Naive B cell (primary cell): Measurements from ENCODE around the gene LGI1. TPM values are rescaled to one million over a fixed set of nuclear protein-coding genes. Genes with fewer than 3 reads are reported as not detected.

ENCODE experiments used
- ATAC-seq, 2 donors: fragments of 150-1000 bp; cut with Tn5 transposase; 2 replicates each; pipeline ENCODE4 v1.10.0; 2021; ENCODE audit warnings: low read depth in 2 of 2, mild to moderate bottlenecking in 2 of 2, moderate library complexity in 2 of 2
- DNase-seq: peaks from one replicate; pipeline ENCODE4 v3.0.0; 2022
- H3K27ac Mint-ChIP-seq, 6 donors: one replicate each; pipeline ENCODE4 v1.8.0; 2020 to 2022; ENCODE audit warnings: mild to moderate bottlenecking in 6 of 6, mixed read lengths in 6 of 6, moderate library complexity in 5 of 6, inconsistent platforms in 2 of 6
- H3K27me3 Mint-ChIP-seq, 3 donors: one replicate each; pipeline ENCODE4 v1.8.0; 2021 to 2022; ENCODE audit warnings: mixed read lengths in 3 of 3, mild to moderate bottlenecking in 1 of 3
- H3K36me3 Mint-ChIP-seq, 2 donors: one replicate each; pipeline ENCODE4 v1.8.0; 2020 to 2022; ENCODE audit warnings: mixed read lengths in 2 of 2, inconsistent platforms in 1 of 2, mild to moderate bottlenecking in 1 of 2
- H3K4me1 Mint-ChIP-seq, 3 donors: one replicate each; pipeline ENCODE4 v1.8.0; 2020 to 2022; ENCODE audit warnings: mixed read lengths in 3 of 3, inconsistent platforms in 1 of 3, mild to moderate bottlenecking in 1 of 3, moderate library complexity in 1 of 3
- H3K4me3 Mint-ChIP-seq, 8 donors: one replicate each; pipeline ENCODE4 v1.8.0; 2020 to 2022; ENCODE audit warnings: mild to moderate bottlenecking in 8 of 8, mixed read lengths in 8 of 8, moderate library complexity in 8 of 8, inconsistent platforms in 2 of 8
- H3K9me3 Mint-ChIP-seq, 7 donors: one replicate each; pipeline ENCODE4 v1.8.0; 2020 to 2022; ENCODE audit warnings: mixed read lengths in 7 of 7, mild to moderate bottlenecking in 5 of 7, inconsistent platforms in 2 of 7, moderate library complexity in 1 of 7
- polyA plus RNA-seq, 6 donors: library from polyadenylated mRNA; unstranded; fragments of 300-500 nt; fragmentation: Illumina TruSeq; gene quantifications; one replicate each; pipeline ENCODE4 v1.2.3, GENCODE V29; 2021; ENCODE audit warnings: low read depth in 6 of 6

The LGI1 gene
- polyA plus RNA-seq, 6 donors from 2014 or later, result not detected

GRCh38 chr10:93742633-93743349 is 14.9 kb upstream of the LGI1 start:
- Mint-ChIP-seq H3K27me3 (peaks cover 12 to 16% (median 14%) of the 10 kb centered on the region in 3 donors), H3K9me3 (peaks cover 0 to 6% (median 4%) of the 10 kb centered on the region in 7 donors), H3K27ac (peak overlapping the region in 2 of 6 donors; percentile 20 to 62), H3K36me3 (peaks cover 0 to 7% of the 10 kb centered on the region in 2 donors), H3K4me1 (peaks cover 10 to 17% (median 14%) of the 10 kb centered on the region in 3 donors), H3K4me3 (peak overlapping the region in 7 of 8 donors; percentile 37 to 83 (median 58))
- ATAC-seq, result peak; percentile 99 to 100
- DNase-seq, result peak; percentile 46

GRCh38 chr10:93745408-93746065 is 12.2 kb upstream of the LGI1 start:
- no peak for ATAC-seq
- Mint-ChIP-seq H3K27ac (no peak overlapping the region), H3K27me3 (peaks cover 1 to 3% (median 2%) of the 10 kb centered on the region in 3 donors), H3K4me3 (no peak overlapping the region), H3K4me1 (peaks cover 10 to 17% (median 14%) of the 10 kb centered on the region in 3 donors), H3K36me3 (no peaks in the 10 kb centered on the region), H3K9me3 (no peaks in the 10 kb centered on the region)
- DNase-seq, result no peak

DNA sequence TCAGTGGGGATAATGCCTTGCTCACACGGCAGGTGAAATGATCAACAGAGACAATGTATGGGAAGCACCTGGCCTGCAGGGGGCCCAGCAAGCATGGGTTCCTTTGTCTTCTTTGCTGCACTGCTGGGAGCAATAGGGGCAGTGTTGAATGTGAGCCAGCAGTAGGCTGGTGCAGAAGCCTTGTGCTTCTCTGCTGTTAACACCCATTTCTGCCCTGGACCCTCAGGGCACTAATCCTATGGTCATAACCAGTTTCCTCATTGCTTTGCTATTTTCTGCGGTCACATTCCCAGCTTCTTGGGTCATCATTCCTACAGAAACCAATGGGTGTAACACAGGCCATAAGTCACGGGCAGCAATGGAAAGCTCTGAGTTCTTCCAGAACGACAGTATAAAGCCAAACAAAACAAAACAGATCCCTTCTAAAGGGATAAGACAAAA is 10.9 kb upstream of the LGI1 start:
- Mint-ChIP-seq H3K27ac (no peak overlapping the region), H3K4me3 (no peak overlapping the region), H3K27me3 (peaks cover 9 to 17% (median 14%) of the 10 kb centered on the region in 3 donors), H3K9me3 (no peaks in the 10 kb centered on the region), H3K36me3 (no peaks in the 10 kb centered on the region), H3K4me1 (peaks cover 14 to 20% (median 19%) of the 10 kb centered on the region in 3 donors)
- ATAC-seq (no peak), DNase-seq (no peak)

DNA sequence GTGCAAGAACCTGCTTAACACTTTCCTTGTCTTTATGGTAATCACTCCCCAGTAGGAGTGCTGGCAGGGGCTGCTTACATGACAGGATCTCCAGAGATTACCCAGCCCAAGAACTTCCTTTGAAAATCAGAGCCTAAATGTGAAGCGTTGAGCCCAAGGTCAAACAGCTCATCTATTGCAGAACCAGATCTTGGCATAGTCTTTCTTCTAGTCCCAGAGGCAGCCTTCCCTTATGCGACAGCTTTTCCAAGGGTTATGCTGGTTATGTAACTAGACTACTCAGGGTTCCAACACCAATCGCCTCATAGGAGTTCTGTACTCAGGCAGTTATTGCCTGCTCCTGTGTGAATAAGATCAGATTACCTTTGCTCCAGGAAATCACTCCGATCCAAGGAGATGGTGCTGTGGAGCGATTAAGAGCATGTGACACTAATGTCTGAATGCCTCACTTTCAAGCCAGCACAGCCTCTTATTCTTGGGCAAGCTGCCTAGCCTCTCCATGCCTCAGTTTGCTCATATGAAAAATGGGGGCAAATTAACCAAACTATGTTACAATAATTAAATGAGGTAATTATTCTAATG is 8.4 kb upstream of the LGI1 start:
- Mint-ChIP-seq H3K36me3 (no peaks in the 10 kb centered on the region), H3K27ac (no peak overlapping the region)

DNA sequence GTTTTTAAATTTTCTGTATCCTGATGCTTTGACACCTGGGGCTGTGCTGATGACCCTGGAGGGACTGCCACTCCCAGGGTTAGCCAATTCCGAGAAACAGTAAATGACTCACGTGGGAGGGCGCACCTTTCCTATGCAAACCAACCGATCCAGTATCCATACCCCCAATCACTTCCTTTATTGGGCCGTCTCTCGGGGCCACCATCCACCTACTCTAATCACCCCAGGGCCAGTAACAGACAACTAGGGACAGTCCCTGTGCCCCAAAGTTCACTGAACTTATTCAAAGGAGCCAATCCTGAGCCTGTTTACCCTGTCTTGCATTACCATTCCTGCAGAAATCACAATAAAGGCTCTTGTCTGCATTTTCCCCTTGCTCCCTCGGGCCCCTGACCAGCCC is 6.6 kb upstream of the LGI1 start:
- ATAC-seq (no peak), DNase-seq (no peak)
- Mint-ChIP-seq H3K9me3 (peaks cover 0 to 2% (median 0%) of the 10 kb centered on the region in 7 donors), H3K27me3 (peaks cover 21 to 47% (median 43%) of the 10 kb centered on the region in 3 donors), H3K4me3 (no peak overlapping the region), H3K4me1 (peaks cover 7 to 11% (median 8%) of the 10 kb centered on the region in 3 donors), H3K27ac (no peak overlapping the region), H3K36me3 (no peaks in the 10 kb centered on the region)

More for the DNA sequence above, 8.4 kb upstream of the LGI1 start:
- DNase-seq (no peak), ATAC-seq (no peak)
- Mint-ChIP-seq H3K4me3 (no peak overlapping the region), H3K9me3 (no peaks in the 10 kb centered on the region), H3K27me3 (peaks cover 15 to 38% (median 25%) of the 10 kb centered on the region in 3 donors), H3K4me1 (peaks cover 8 to 12% (median 9%) of the 10 kb centered on the region in 3 donors)

DNA sequence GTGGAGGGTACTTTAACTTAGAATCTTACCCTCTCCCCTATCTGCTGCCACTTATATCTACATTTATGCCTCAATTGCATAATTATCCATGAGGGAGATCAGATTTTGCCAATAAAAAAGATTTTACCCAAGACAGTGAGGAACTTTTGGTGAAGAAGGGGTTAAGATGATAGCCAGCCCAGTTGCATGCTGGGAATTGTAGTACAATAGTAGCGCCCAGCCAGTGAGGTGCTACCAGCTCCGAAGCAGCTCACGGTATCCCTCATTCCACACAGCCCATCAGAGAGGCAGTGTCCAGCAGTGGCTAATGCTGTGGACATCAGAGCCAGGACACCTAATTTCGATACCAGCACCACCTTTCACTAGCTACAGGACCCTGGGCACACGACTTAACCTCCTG is 5.9 kb upstream of the LGI1 start:
- peaks cover 24 to 54% (median 50%) of the 10 kb centered on the region in 3 donors for H3K27me3 Mint-ChIP-seq
- DNase-seq (no peak), ATAC-seq (peak; percentile 50 to 57)
- H3K4me1 Mint-ChIP-seq, result peaks cover 7 to 10% (median 8%) of the 10 kb centered on the region in 3 donors
- peak overlapping the region in 7 of 8 donors; percentile 34 to 77 (median 57) for H3K4me3 Mint-ChIP-seq
- no peak overlapping the region for H3K27ac Mint-ChIP-seq
- H3K36me3 Mint-ChIP-seq, result no peaks in the 10 kb centered on the region
- peaks cover 0 to 2% (median 0%) of the 10 kb centered on the region in 7 donors for H3K9me3 Mint-ChIP-seq

DNA sequence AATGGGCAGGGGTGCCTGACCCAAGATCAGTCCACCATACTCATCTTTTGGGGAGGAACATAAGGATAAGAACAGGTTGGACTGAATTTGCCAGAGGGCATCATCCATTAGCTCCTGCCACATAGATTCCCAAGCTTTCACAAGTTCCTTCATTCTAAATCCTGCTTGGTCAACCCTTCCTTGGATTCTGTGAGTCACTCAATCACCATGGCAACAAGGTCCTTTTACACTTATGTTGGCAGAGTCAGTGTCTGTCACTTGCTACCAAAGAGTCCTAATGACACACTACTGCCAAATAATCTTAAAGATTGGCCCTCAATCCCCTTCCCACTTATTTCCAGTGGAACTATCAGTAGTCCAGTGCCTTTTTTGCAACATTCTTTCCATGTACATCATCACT is 5.0 kb upstream of the LGI1 start:
- DNase-seq (no peak), ATAC-seq (no peak)
- Mint-ChIP-seq H3K4me3 (no peak overlapping the region), H3K27ac (no peak overlapping the region), H3K4me1 (peaks cover 8 to 9% (median 8%) of the 10 kb centered on the region in 3 donors), H3K9me3 (peaks cover 0 to 2% (median 0%) of the 10 kb centered on the region in 7 donors), H3K27me3 (peaks cover 25 to 61% (median 58%) of the 10 kb centered on the region in 3 donors), H3K36me3 (no peaks in the 10 kb centered on the region)

DNA sequence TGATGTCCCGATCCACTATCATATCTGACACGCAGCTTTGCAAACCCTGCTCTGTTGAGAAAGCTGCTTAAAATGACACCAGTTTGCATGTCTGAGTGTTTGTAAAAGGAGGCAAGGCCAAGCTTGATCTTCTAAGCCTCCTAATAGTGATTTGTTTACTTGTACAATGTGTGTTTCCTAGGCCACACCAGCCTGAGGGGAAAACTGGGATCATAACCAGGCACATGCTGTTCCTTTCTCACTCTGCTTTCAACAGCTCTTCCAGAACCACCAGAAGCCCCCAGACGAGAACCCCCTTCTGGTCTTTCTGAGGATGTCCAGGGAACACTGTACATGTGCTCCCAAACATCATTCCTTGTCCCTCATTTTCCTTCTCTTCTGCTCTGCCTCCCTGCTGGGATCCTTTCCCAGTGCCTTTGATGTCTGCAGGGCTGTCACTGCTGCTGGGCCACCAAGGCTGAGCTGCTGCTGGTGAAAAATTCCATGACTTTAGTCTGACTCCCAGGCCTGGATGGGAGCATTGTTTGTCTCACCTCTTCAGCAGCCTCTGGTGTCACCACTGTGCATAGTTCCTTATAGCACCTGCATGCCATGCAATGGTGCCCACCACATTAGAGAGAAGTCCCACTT is 4.0 kb upstream of the LGI1 start:
- no peak for DNase-seq
- peaks cover 8 to 12% (median 10%) of the 10 kb centered on the region in 3 donors for H3K4me1 Mint-ChIP-seq
- peaks cover 35 to 71% (median 68%) of the 10 kb centered on the region in 3 donors for H3K27me3 Mint-ChIP-seq
- ATAC-seq, result no peak
- no peaks in the 10 kb centered on the region for H3K36me3 Mint-ChIP-seq
- H3K27ac Mint-ChIP-seq, result no peak overlapping the region
- H3K4me3 Mint-ChIP-seq, result peak overlapping the region in 1 of 8 donors; percentile 36
- peaks cover 0 to 2% (median 0%) of the 10 kb centered on the region in 7 donors for H3K9me3 Mint-ChIP-seq

DNA sequence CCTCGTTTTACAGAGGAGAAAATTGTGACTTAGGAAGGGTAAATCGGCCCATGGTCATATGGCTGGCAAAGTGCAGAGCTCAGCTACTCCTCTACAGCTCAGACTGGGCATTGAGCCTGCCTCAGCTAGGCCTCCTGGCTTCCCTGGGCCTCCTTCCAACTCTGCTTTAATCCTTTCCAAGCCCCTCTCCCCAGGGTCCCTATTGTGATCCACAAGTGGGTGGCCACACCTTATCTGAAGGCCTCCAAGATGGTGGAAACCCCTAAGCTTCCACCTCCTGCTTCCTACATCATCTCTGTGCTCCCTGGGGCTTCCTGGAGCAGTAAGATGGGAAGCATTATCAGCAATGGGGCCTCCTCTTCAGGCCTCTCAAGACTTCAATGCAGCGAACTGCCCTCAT is 3.0 kb upstream of the LGI1 start:
- DNase-seq, result no peak
- Mint-ChIP-seq H3K4me1 (peaks cover 8 to 12% (median 10%) of the 10 kb centered on the region in 3 donors), H3K27ac (no peak overlapping the region), H3K4me3 (no peak overlapping the region), H3K27me3 (peaks cover 39 to 80% (median 78%) of the 10 kb centered on the region in 3 donors), H3K36me3 (no peaks in the 10 kb centered on the region), H3K9me3 (peaks cover 0 to 2% (median 0%) of the 10 kb centered on the region in 7 donors)
- ATAC-seq, result no peak

- DNase-seq (no peak), ATAC-seq (no peak)
- Mint-ChIP-seq H3K4me3 (no peak overlapping the region), H3K4me1 (peaks cover 8 to 12% (median 10%) of the 10 kb centered on the region in 3 donors), H3K27ac (no peak overlapping the region), H3K9me3 (peaks cover 0 to 2% (median 0%) of the 10 kb centered on the region in 7 donors), H3K27me3 (peaks cover 37 to 84% (median 83%) of the 10 kb centered on the region in 3 donors), H3K36me3 (no peaks in the 10 kb centered on the region)
Observed at GRCh38 chr10:93755443-93756116, 2.2 kb upstream of the LGI1 start.

DNA sequence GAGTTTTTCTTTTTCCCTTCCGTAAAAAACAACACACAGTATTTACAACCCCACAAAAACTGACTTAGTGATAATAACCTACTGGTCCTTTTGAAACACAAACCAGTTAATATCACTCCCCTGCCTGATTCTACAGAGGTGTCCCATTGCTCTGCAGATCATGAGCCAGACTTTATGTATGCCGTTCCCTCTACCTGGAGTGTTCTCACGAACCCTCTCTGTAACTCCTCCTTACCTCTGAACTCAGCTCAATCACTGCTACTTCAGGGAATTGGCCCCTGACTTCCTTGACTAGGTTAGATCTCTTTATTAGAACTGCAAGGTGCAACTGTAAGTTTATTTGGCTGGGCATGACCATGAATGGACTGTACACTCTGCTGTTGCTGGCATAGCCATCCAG is 1.6 kb upstream of the LGI1 start:
- Mint-ChIP-seq H3K27me3 (peaks cover 41 to 84% (median 83%) of the 10 kb centered on the region in 3 donors), H3K36me3 (no peaks in the 10 kb centered on the region), H3K4me1 (peaks cover 8 to 12% (median 10%) of the 10 kb centered on the region in 3 donors), H3K9me3 (peaks cover 0 to 2% (median 0%) of the 10 kb centered on the region in 7 donors), H3K27ac (no peak overlapping the region), H3K4me3 (no peak overlapping the region)
- ATAC-seq (no peak), DNase-seq (no peak)

DNA sequence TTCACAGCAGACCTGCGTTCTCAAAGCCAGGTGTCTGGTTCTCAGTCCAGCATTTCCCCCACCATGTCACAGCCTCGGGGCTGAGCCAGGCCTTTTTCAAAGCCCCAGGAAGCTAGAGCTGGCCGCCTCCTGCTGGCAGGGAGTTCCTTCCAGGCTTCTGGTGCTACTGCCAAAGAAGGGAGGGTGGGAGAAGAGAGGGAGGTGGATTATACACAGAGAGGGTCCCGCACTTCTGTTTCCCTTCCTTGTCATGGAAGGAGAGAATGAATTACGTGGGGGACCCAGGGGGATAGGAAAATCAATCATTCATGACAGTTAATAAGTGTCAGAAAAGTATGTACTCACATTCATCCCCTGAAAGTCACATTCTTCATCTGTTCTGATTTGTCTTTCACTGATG is 600 bp upstream of the LGI1 start:
- Mint-ChIP-seq H3K27me3 (peaks cover 37 to 80% (median 77%) of the 10 kb centered on the region in 3 donors), H3K27ac (no peak overlapping the region), H3K36me3 (no peaks in the 10 kb centered on the region), H3K4me3 (no peak overlapping the region), H3K4me1 (peaks cover under 1 to 5% (median 4%) of the 10 kb centered on the region in 3 donors), H3K9me3 (peaks cover 0 to 2% (median 0%) of the 10 kb centered on the region in 7 donors)
- no peak for ATAC-seq
- no peak for DNase-seq
